ENCODE measurements around the gene BTG1. TPM values are rescaled to one million over a fixed set of nuclear protein-coding genes. Genes with fewer than 3 reads are reported as not detected.

The BTG1 gene
- total and polyA plus RNA-seq, 2 of the 4 experiments (the other 2 are of a cell fraction) = 3.8 to 33.5 TPM

DNA sequence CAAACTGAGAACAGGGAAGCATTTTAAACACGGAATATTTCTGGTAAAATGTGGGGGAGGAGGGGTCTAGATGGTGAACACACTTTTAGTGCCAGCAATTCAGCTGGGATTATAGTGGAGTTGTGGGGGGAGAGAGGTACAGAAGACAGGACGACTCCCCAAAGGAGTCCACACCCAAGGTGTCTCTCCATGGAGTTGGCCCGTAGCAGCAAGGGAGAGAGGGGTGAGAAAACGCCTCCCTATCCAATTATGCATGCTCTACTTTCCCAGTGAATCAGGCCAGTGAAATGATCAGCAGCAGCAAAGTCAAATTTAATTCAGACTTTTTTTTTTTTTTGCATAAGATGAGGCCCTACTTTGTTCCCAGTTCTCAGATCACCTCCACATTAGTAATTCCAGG, 38.6 kb downstream of the BTG1 start:
- Histone ChIP-seq H3K27ac (ENCODE audit: insufficient read depth, low read length) (no peak overlapping the region), H2AK5ac (ENCODE audit: low read depth, low read length) (peak overlapping the region; percentile 0; the same call in 1 of the 2 replicates), H2BK15ac (ENCODE audit: low read depth, low read length) (0 out of 3 replicates have a peak overlapping the region, but pooled peaks have one; percentile 4), H3K14ac (replicated peaks; ENCODE audit: low read depth, low read length) (no peak overlapping the region), H3K18ac (ENCODE audit: low read depth, low read length) (no peak overlapping the region), H2BK5ac (ENCODE audit: low read depth, low read length, poor library complexity, severe bottlenecking) (no peak overlapping the region), H3K4me2 (ENCODE audit: low read depth, low read length) (no peak overlapping the region), H2AK9ac (replicated peaks; ENCODE audit: low read depth, low read length, poor library complexity) (peak overlapping the region; percentile 76), H3K79me1 (ENCODE audit: low read depth in 1 of 2, low read length in 2 of 2) (peaks cover 20 to 34% of the 10 kb centered on the region in 2 experiments; a peak in 3 of 4 replicates), H3K4me3 (ENCODE audit: insufficient read depth, low read depth, low read length) (no peak overlapping the region), H4K20me1 (ENCODE audit: insufficient read depth, low read length) (no peaks in the 10 kb centered on the region), H3K36me3 (ENCODE audit: control insufficient read depth, insufficient read depth, low read length) (no peaks in the 10 kb centered on the region), H3K56ac (ENCODE audit: extremely low read depth, insufficient read depth, low read length) (no peak overlapping the region), H4K8ac (ENCODE audit: low read depth in 2 of 2, low read length in 2 of 2) (peak overlapping the region; percentile 40 to 64; a peak in 2 of 4 replicates), H3K9me1 (ENCODE audit: insufficient read depth, low read length) (peaks cover 5% of the 10 kb centered on the region; the same call in 1 of the 2 replicates), H3K9me3 (ENCODE audit: control insufficient read depth, insufficient read depth, low read length) (no peaks in the 10 kb centered on the region), H4K5ac (ENCODE audit: low read depth, low read length) (no peak overlapping the region; the same call in 1 of the 2 replicates), H4K91ac (ENCODE audit: insufficient read depth, low read depth, low read length) (no peak overlapping the region), H3K23ac (ENCODE audit: low read depth, low read length) (peak overlapping the region; percentile 26; the same call in 1 of the 2 replicates), H3K27me3 (ENCODE audit: control insufficient read depth, insufficient read depth, low read length) (no peaks in the 10 kb centered on the region), H3K9ac (ENCODE audit: low read depth, low read length) (no peak overlapping the region), H3K4me1 (ENCODE audit: control insufficient read depth, insufficient read depth, low read length) (peaks cover 12% of the 10 kb centered on the region), H3K4ac (ENCODE audit: low read depth, low read length) (peak overlapping the region; percentile 45; the same call in 1 of the 2 replicates), H2BK120ac (ENCODE audit: low read depth, low read length) (no peak overlapping the region), H2AFZ (replicated peaks; ENCODE audit: low read length, poor library complexity) (no peak overlapping the region), H2BK20ac (ENCODE audit: low read depth, low read length) (no peak overlapping the region)
- CTCF ChIA-PET = interaction anchor here (0.6 to 2.5 kb wide), 3 partner anchors 11 to 296 kb away, joined by 3 to 7 read pairs (median 3); no protein-coding TSS in a partner anchor
- no peak for ATAC-seq (ENCODE audit: low read depth)
- whole genome bisulfite sequencing, 2 experiments (ENCODE audit: extremely low coverage in 2 of 2, insufficient read length in 1 of 2) = no CpG with 5 or more reads among the region's 4 CpGs
- no peak for DNase-seq
- in situ Hi-C loops (cut with MboI; ENCODE audit: low sequenced_read_pairs) (no loop called here), dilution Hi-C loops (cut with HindIII; ENCODE audit: low sequenced_read_pairs, unreplicated experiment) (no loop called here), intact Hi-C loops (cut with micrococcal nuclease) (no loop called here)
- TF ChIP-seq, protein P1, sequence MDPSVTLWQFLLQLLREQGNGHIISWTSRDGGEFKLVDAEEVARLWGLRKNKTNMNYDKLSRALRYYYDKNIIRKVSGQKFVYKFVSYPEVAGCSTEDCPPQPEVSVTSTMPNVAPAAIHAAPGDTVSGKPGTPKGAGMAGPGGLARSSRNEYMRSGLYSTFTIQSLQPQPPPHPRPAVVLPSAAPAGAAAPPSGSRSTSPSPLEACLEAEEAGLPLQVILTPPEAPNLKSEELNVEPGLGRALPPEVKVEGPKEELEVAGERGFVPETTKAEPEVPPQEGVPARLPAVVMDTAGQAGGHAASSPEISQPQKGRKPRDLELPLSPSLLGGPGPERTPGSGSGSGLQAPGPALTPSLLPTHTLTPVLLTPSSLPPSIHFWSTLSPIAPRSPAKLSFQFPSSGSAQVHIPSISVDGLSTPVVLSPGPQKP (IDR thresholded peaks at IDR 0.05; ENCODE audit: borderline replicate concordance, low read depth, low read length) = no peak
- TF ChIP-seq RCOR1 (IDR thresholded peaks at IDR 0.05; ENCODE audit: insufficient replicate concordance, low read length) = no peak
- no peak for TF ChIP-seq NFE2L2 (IDR thresholded peaks at IDR 0.05; ENCODE audit: low read depth, low read length)
- TF ChIP-seq CHD1 (IDR thresholded peaks at IDR 0.05; ENCODE audit: low read depth, low read length) = no peak
- no peak for TF ChIP-seq MAZ (IDR thresholded peaks at IDR 0.05; ENCODE audit: borderline replicate concordance, low read depth, low read length)
- TF ChIP-seq CEBPB (IDR thresholded peaks at IDR 0.05; ENCODE audit: low read depth, low read length) = no peak
- TF ChIP-seq SMC3 (IDR thresholded peaks at IDR 0.05; ENCODE audit: low read depth, low read length) = no peak
- TF ChIP-seq, protein P2, sequence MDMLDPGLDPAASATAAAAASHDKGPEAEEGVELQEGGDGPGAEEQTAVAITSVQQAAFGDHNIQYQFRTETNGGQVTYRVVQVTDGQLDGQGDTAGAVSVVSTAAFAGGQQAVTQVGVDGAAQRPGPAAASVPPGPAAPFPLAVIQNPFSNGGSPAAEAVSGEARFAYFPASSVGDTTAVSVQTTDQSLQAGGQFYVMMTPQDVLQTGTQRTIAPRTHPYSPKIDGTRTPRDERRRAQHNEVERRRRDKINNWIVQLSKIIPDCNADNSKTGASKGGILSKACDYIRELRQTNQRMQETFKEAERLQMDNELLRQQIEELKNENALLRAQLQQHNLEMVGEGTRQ (IDR thresholded peaks at IDR 0.05; ENCODE audit: low read depth, low read length) = no peak
- BruUV-seq (replicated peaks) = no TSS peak
- POLR2A ChIA-PET (ENCODE audit: unreplicated experiment) = interaction anchor here (0.6 kb wide), 1 partner anchor 31 kb away, joined by 4 read pairs; no protein-coding TSS in a partner anchor
